Stimulated activated CD8-positive, alpha-beta memory T cell treated with anti-CD3 and anti-CD28 coated beads, Interleukin-15, amount 100 ng/mL, for 1 hour (primary cell): ENCODE measurements around the gene ZRANB3.
"Not testable (repeated sequence)": the region's sequence is repeated elsewhere in the genome, so short reads cannot be mapped to it uniquely, and the experiment has no call there.

Experiments
- DNase-seq: peaks from one replicate; pipeline ENCODE4 v3.0.0-alpha.2; 2020; ENCODE audit warnings: low read depth

The ZRANB3 gene

DNA sequence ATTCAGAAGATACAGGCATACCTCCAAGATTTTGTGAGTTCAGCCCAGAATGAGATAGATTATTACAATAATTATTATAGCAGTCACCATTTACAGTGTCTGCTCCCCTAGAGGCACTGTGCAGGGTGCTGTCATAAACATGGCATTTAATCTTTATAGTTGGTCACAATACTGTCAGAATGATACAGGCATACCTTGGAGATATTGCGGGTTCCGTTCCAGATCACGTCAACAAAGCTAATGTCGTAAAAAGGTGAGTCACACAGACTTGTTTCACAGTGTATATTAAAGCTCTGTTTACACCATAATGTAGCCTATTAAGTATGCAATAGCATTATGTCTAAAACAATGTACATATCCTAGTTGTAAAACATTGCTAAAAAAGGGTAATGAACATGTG is 45.6 kb downstream of the ZRANB3 start:
- DNase-seq, result no peak

DNA sequence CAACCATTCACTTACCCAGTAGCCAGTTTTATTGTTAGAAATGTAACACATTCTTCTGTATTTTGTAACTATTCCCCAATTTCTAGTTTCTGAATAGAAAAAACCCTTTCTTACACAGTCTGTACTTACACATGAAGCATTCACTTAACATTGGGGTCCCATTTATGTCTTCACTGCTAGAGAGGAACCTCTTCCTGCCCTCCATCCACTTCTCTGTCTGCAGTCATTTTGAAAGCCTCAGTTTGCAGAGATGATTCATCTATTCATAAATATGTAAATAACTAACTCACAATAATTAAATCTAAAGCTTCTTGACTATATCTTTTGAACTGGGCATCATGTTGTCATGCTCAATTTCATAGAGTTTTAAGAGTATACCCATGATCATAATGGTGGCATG is 55.9 kb downstream of the ZRANB3 start:
- DNase-seq, result no peak

DNA sequence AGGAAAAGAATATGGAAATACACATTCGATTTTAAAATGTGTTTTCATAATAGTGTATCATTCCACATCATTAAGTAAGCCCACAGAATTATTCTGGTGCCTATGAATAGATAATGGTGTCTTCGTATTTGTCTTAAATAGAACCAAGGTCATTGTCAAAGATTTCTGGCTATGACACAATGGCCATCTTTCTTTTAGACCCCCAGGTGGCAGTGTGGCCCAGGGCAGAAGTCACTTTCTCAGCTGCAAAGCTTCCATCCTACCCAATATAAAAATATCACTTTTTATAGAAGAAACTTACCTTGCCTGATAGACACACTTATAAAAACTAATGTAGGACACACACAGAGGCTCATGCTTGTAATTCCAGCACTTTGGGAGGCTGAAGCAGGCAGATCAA is 57.5 kb downstream of the ZRANB3 start:
- no peak for DNase-seq

GRCh38 chr2:135471106-135471505 is 59.9 kb downstream of the ZRANB3 start:
- no peak for DNase-seq

GRCh38 chr2:135457279-135457678 is 73.7 kb downstream of the ZRANB3 start:
- no peak for DNase-seq

- DNase-seq, result no peak
Measured at GRCh38 chr2:135456835-135457234, 74.2 kb downstream of the ZRANB3 start.

GRCh38 chr2:135456431-135456830 is 74.6 kb downstream of the ZRANB3 start:
- no peak for DNase-seq

DNA sequence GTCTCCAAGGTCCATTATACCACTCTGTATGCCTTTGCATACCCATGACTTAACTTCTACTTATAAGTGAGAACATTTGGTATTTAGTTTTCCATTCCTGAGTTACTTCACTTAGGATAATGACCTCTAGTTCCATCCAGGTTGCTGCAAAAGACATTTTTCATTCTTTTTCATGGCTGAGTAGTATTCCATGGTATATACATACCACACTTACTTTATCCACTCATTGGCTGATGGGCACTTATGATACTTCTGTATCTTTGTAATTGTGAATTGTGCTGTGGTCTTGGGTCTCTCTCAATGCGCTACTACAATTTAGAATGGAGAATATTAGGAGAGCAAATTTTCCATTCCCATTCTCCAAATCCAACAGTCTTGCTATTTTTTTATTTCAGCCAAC is 76.4 kb downstream of the ZRANB3 start:
- no peak for DNase-seq

- not testable (repeated sequence) for DNase-seq
Measured at GRCh38 chr2:135453027-135453426, 78.0 kb downstream of the ZRANB3 start.

- DNase-seq, result no peak
Measured at GRCh38 chr2:135451966-135452365, 79.1 kb downstream of the ZRANB3 start.

DNA sequence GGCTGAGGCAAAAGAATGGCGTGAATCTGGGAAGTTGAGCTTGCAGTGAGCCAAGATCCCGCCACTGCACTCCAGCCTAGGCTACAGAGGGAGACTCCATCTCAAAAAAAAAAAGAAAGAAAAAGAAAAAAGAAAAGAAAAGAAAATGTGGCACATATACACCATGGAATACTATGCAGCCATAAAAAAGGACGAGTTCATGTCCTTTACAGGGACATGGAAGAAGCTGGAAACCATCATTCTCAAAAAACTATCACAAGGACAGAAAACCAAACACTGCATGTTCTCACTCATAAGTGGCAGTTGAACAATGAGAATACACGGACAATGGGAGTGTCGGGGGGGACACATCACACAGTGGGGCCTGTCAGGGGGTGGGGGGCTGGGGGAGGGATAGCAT is 88.0 kb downstream of the ZRANB3 start:
- DNase-seq, result not testable (repeated sequence)

GRCh38 chr2:135435155-135435554 is 95.9 kb downstream of the ZRANB3 start:
- DNase-seq, result not testable (repeated sequence)

DNA sequence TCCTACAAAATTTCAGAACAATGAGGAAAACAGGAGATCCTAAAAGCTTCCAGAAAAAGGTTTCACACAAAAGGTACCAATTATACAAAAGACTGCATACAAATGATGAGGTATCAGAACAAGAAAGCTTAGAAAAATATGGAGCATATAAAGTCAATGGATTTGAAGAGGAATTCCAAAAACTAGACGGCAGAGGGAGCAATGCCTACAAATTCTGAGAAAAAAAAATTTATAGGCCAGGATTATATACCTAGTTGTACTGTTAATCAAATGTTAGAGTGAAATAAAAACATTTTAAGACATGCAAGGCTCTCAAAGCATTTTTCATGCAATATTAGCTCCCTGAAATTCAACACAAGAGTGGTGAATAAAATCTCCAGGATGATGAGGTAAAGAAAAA is 106.2 kb downstream of the ZRANB3 start:
- no peak for DNase-seq

- no peak for DNase-seq
Measured at GRCh38 chr2:135422898-135423297, 108.1 kb downstream of the ZRANB3 start.

GRCh38 chr2:135411646-135412045 is 119.4 kb downstream of the ZRANB3 start:
- DNase-seq, result no peak

DNA sequence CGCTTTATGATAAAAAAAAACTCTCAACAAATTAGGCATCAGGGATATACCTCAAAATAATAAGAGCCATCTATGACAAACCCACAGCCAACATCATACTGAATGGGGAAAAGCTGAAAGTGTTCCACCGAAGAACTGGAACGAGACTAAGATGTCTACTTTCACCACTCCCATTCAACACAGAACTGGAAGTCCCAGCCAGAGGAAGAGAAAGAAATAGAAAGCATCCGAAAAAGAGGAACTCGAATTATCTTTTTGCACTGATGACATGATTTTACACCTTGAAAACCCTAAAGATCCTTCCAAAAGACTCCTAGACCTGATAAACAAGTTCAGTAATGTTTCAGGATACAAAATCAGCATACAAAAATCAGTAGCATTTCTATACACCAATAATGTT is 121.6 kb downstream of the ZRANB3 start:
- no peak for DNase-seq

DNA sequence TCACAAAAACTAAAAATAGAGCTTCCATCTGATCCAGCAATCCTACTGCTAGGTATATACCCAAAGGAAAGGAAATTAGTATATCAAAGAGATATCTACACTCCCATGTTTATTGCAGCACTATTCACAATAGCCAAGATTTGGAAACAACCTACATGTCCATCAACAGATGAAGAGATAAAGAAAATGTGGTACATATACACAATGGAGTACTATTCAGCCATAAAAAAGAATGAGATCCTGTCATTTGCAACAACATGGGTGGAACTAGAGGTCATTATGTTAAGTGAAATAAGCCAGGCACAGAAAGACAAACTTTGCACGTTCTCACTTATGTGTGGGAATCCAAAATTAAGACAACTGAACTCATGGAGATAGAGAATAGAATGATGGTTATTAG is 134.8 kb downstream of the ZRANB3 start:
- not testable (repeated sequence) for DNase-seq

DNA sequence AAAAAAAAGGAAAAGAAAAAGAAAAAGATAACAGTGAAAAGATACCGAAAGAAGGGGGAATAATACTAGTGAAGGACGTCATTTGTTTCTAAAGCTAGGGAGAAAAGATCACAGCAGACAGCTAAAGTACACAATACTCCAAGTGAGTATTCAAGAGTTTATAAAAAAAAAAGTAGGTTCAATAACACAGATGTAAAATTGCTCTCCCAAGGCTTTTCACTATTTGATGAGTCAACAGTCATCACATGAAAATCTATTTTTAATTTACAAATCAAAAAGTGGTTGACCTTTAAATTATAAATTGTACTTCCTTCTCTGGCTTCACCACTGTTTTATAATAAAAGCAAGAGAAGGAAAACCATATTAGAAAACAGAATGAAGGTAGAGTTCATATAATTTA is 144.0 kb downstream of the ZRANB3 start:
- DNase-seq, result no peak

DNA sequence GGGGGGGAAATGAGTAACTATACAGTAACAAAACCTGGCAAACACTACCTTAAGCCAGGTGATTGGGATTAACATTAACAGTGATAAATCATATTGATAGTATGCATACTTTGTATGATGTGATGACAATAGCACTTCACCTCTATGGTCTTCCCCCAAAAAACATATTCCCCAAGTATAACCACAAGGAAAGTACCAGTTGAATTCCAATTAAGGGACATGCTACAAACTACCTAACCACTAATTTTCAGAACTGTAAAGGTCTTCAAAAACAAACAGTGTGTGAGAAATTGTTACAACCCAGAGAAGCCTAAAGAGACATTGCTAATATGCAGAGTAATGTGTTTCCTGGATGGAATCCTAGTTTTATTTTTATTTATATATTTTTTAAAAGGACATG is 152.4 kb downstream of the ZRANB3 start:
- DNase-seq, result no peak

GRCh38 chr2:135373702-135374101 is 157.3 kb downstream of the ZRANB3 start:
- DNase-seq, result no peak

GRCh38 chr2:135349941-135350340 is 181.1 kb downstream of the ZRANB3 start:
- no peak for DNase-seq

DNA sequence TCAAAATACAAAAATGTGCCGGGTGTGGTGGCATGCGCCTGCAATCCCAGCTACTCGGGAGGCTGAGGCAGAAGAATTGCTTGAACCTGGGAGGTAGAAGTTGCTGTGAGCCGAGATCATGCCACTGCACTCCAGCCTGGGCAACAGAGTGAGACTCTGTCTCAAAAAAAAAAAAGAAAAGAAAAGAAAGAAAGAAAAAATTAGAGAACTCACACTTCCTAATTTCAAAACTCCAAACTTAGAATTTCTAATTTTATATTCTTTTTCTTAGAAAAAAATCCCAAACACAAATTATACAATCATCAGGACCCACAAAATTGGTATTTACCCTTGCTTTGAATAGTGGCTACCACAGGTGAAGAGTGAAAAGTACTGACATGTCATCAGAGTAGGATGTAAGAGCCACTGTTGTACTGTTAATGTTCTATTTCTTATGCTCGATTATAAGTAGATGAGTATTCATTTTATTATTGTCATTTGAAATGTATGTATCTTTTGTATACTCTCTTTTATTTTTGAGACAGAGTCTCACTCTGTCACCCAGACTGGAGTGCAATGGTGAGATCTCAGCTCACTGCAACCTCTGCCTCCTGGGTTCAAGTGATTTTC is 182.8 kb downstream of the ZRANB3 start:
- DNase-seq, result not testable (repeated sequence)

DNA sequence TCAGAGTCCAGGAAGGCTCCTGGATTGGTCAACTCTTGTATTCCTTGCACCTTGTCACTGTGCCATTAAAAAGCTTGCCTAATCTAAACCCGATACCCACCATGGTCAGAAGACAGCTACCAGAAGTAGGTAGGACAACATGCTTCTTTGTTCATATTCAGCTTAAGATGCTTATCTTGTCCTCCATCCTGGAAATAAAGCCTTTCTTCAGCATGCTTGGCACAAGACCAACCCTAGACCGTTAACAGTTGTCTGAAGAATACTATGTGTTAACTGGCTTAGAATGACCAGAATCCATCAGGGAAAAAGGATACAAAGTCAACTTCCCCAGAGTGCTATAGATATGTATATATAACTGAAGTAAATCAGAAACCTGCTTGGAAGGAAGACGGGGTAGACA is 193.9 kb downstream of the ZRANB3 start:
- no peak for DNase-seq

GRCh38 chr2:135335256-135335655 is 195.8 kb downstream of the ZRANB3 start:
- no peak for DNase-seq

- no peak for DNase-seq
Measured at GRCh38 chr2:135327146-135327545, 203.9 kb downstream of the ZRANB3 start.
